ENCODE measurements around the gene KRTAP4-8.
"Not testable (repeated sequence)": the region's sequence is repeated elsewhere in the genome, so short reads cannot be mapped to it uniquely, and the experiment has no call there.

KRTAP4-8 gene

GRCh38 chr17:41107941-41108450 lies 10.1 kb upstream of the KRTAP4-8 start:
- DNase-seq: no peak

GRCh38 chr17:41105347-41105746 lies 7.4 kb upstream of the KRTAP4-8 start, which contains the start of gene KRTAP4-9:
Gene KRTAP4-9, plus strand, starts transcription at chr17:41105389. Its CDS starts 0 bp downstream, at chr17:41105389.
- not testable (repeated sequence) for DNase-seq

DNA sequence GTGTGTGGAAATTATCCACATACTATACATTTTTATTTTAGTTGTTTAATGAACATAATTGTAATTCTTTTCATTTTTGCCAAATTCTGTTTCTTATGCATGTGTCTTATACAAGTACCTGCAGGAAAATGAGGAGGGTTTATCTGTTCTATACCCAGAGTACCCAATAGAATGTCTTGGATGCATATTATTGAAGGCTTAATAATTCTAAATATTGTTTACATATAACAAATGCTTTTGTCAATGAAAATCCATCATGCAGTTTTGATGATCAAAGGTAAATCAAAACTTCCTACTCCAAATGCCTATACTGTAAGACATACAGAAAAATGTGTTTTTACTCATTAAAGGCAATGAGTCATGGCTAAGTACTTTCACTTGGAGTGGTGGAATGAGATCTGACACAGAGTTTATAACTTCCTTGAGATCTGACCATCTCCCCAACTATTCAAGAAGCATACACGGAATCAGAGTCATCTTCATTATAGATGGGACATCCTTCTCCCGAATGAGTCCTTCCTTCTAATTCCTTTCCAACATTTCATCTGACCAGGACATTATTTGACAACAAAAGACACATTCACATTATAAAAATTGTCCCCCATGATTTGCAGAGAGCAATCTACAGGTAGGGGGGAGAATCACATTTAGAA lies 6.6 kb upstream of the KRTAP4-8 start:
- DNase-seq: not testable (repeated sequence)

GRCh38 chr17:41103896-41104295 lies 6.0 kb upstream of the KRTAP4-8 start:
- no peak for DNase-seq

- DNase-seq: no peak
Measured at GRCh38 chr17:41101586-41102259, 3.8 kb upstream of the KRTAP4-8 start, which contains the start of gene KRTAP4-16. Gene KRTAP4-16, minus strand, starts transcription at chr17:41102209. Its CDS starts 0 bp downstream, at chr17:41102209.

DNA sequence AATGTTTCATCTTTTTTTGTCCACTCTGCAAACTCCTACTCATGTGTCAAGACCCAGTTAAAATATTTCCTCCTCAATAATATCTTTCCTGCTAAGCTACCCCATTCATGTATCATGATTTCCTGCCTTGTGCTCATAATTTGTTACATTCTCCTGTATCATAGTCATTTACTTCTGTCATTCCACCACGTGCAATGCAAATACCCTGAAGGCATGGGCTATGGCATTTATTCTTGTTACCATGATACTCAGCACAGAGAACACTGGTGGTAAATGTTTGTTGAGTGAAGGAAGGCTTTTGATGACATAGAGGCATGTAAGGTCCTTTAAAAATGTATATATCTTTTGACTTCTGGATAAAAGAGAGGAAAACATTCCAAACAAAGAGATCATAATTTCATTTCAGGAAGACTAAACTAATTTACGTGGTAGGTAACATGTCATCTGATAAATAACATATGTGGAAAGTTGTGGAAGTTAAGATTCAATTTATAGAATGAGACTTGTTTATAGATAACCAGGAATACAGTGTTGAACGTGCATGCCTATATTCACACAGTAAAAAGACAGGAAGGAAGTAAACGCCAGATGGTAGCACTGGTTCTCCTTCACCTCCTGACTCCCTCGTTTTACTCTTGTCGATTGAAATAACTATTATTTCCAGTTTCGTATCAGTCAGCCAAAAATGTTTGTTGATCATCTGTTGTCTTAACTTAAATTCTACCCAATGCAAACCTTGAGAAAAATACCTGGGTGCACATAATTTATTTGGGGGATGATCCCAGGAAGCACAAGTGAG lies 1.9 kb upstream of the KRTAP4-8 start:
- not testable (repeated sequence) for DNase-seq

DNA sequence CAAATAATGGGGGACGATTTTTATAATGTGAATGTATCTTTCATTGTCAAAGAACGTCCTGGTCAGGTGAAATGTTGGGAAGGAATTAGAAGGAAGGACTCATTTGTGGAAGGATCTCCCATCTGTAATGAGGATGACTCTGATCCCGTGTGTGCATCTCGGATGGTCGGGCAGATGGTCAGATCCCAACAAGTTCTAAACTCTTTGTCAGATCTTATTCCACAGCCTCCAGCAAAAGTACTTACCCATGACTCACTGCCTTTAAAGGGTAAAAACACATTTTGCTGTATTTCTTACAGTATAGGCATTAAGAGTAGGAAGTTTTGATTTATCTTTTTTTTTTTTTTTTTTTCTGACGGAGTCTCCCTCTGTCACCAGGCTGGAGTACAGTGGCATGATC lies 539 bp upstream of the KRTAP4-8 start:
- DNase-seq: no peak

DNA sequence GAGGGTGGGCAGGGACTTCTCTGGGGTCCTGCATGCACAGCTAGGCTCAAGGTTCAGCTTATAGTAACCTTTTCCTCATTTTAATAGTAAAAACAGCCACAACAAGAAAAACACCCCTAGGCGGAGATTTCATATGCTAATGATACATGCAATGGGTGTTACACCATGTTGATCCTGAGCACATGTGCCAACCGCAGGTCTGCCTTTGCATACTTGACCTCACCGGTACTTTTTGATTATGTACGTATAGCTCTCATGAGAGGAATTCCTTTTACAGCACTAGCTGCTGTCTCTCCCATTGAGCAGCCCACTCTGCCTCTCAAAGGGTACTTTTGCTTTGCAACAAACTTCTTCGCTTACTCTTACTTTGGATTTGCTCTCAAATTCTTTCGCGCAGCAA lies 1.9 kb downstream of the KRTAP4-8 start:
- DNase-seq: no peak

DNA sequence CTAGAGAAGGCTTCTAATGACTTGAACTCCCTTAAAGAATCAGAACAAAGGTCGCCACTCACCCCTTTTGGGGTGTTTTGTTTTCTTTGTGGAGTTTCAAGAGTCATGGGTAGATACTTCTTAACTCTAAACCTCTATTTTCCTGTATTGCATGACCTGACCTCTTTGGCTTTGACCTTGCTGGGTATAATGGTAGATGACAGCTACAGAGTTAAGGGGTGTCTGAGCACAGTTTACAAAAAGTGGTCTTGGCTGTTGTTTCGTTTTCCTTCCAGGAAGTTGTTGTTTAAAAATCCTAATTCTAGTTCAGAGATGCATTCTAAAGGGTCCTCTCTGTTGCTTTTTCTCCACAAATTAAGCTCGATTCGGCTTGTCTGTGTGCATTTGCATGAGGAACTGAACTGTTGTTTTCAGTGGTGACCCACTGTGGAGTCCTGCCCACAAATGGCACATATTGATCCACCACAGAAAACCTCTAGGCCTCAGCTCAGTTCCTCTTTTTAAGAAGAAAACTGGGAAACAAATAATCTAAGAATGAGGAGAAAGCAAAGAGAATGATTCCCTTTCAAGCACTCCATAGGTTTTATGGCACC lies 9.1 kb downstream of the KRTAP4-8 start:
- not testable (repeated sequence) for DNase-seq

- not testable (repeated sequence) for DNase-seq
Measured at GRCh38 chr17:41084100-41084856, 13.7 kb downstream of the KRTAP4-8 start, which contains the start of gene KRTAP4-7. Gene KRTAP4-7, plus strand, starts transcription at chr17:41084150. Its CDS starts 57 bp downstream, at chr17:41084207.

- not testable (repeated sequence) for DNase-seq
Measured at GRCh38 chr17:41083427-41083826, 14.5 kb downstream of the KRTAP4-8 start.

GRCh38 chr17:41082626-41083025 lies 15.3 kb downstream of the KRTAP4-8 start:
- no peak for DNase-seq

GRCh38 chr17:41076788-41077187 lies 21.2 kb downstream of the KRTAP4-8 start:
- DNase-seq: no peak

DNA sequence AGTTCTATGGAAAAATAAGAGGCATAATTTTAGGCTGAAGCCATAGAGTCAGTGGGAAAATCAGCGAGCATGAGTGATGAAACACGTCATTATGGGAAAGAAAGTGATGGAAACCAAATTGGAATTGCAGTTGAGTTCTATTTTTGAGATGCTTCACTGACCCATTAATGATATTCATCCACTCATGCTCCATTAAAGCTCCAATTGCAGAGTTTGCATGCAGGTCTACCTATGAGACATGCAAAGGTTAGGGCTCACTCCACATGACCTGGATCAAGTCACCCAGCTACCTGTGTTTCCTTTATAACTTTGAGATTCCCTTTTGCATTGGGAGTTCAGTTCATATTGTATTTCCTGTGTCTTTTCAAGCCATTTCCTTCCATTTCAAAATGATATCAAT lies 24.3 kb downstream of the KRTAP4-8 start:
- no peak for DNase-seq

DNA sequence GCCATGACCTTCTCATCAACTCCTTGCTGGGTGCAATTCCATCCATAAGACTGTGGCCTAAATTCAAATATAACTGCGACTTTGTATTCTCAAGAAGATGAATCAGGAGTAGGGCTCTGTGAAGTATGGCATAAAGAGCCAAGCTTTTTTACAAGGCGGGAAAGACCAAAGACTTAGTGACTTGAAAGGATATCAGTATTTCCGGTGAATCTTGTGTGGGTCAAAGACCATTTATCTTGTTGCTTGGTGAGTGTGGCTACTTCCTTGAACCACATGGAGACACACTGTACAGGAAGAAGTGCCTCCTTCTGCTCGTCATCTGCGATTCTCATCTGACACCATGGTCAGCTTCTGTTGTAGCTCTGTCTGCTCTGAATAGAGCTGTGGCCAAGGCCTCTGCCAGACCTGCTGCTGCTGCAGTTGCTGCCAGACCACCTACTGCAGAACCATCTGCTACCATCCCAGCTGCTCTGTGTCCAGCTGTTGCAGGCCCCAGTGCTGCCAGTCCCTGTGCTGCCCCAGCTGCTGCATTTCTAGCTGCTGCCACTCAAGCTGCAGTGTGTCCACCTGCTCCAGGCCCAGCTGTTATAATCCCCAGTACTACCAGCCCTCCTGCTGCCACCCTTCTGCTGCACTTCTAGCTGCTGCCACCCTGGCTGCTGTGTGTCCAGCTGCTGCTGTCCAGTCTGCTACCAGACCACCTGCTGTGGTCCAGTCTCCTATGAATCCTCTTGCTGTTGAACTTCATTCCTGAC lies 26.2 kb downstream of the KRTAP4-8 start:
- DNase-seq: no peak

GRCh38 chr17:41069031-41069430 lies 28.9 kb downstream of the KRTAP4-8 start:
- DNase-seq: no peak

- DNase-seq: no peak
Measured at GRCh38 chr17:41067281-41067680, 30.7 kb downstream of the KRTAP4-8 start.

- DNase-seq: no peak
Measured at GRCh38 chr17:41065829-41066624, 31.9 kb downstream of the KRTAP4-8 start, which contains the start of gene KRTAP2-4. Gene KRTAP2-4, minus strand, starts transcription at chr17:41065879. Its CDS starts 34 bp downstream, at chr17:41065845.

GRCh38 chr17:41065016-41065689 lies 32.8 kb downstream of the KRTAP4-8 start:
- DNase-seq: not testable (repeated sequence)

DNA sequence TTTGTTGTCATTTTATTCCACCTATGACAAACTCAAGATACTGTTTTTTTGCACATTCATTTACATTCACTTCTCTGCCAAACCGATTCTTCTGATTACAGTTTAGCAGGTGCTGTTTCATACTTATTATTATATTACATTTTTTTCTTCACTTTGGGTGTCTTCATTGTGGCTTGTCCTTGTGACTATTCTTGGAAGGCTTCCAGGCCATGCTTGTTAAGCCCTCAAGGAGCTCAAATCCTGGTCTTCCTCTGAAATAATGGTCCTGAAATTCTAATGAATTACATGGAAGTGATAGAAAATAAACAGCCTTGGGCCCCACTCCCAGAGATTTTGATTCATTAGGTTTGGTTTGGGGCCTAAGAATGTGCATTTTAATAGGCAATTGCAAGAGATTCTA lies 33.6 kb downstream of the KRTAP4-8 start:
- DNase-seq: no peak
